HG02798 (cell line): ENCODE measurements around the gene C19orf38.
"Not testable (repeated sequence)": the region's sequence is repeated elsewhere in the genome, so short reads cannot be mapped to it uniquely, and the experiment has no call there.

Source experiments
- ATAC-seq: cut with Tn5 transposase; IDR thresholded peaks from one replicate; pipeline ENCODE4 v1.9.1; 2021; ENCODE audit warnings: mild to moderate bottlenecking; ENCODE audit not compliant: unreplicated experiment, poor library complexity

Gene C19orf38

GRCh38 chr19:10871711-10872545, 23.7 kb downstream of the C19orf38 start:
- peak; percentile 10 for ATAC-seq

DNA sequence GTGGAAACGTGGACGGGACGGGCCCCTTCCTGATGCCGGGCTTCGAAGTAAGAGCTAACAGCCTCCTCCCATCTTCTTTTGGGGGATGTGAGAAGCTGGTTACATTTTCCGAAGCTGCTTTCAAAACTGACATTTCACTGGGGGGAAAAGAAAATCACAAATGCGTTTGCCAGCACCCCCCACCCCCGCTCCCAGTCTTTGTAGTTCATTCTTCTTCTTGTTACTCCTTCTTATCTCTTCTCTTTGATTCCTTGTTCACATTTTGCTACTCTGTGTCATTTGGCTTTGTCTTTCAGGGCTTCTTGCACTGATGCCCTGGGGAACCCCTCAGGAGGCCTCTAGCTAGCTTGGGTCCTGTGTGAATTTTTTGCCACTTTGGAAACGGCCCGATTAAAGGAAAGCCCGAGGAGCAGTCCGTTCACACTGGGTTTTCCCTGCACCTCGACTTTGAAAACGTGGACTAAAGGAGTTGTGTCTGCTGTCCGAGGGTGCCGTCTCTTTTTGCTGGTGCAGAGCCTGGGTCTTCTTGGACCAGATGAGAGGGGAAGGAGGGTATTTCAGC, 24.4 kb downstream of the C19orf38 start:
- no peak for ATAC-seq

DNA sequence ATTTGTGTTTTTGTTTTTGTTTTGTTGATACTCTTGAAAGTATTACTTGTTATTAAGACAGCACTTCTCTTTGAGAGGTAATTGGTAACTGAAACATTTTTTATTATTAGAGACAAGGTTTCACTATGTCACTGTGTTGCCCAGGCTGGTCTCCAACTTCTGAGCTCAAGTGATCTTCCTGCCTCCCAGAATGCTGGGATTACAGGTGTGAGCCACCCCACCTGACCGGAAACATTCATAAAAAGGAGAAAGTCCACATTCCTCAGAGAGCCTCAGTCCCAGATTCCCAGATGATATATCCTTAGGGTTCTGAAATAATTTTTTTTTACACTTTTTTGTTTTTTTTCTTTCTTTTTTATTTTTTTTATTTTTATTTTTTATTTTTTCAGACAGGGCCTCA, 25.8 kb downstream of the C19orf38 start:
- ATAC-seq, result no peak

DNA sequence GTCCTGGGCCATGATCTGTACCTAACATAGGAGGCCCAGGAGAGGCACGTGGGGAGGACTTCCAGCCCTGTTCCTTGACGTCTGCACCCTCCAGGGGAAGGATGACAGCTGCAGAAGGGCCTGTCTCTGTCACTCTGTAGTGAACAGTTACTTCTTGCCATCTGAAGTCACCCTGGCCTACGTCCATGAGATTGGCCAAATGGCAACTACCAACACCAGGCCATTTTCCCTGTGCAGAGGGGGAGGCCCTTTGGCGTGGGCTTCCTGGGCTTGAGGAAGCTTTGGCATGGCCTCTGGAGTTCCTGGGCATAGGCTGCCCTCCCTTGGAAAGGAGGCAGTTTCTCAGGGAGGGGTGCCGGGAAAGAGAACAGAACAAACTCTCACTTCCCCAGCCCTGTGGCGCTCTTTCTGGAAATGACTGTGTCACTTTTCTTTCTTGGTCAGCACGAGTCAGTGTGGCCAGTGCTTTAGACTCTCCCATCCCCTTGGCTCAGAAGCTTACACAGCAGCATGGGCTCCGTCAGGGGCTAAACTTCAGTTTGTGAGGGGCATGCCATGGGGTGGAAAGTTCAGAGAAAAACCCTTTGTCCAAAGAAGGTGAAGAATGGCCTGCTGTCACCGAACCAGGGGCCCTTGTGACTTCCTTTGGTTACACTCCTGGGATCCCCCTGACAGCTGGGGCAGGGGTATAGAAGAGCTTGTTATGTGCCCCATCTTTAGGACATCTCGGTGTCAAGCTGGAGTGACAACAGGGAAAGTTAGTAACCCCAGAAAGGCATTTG, 28.4 kb downstream of the C19orf38 start:
- peak; percentile 36 for ATAC-seq

DNA sequence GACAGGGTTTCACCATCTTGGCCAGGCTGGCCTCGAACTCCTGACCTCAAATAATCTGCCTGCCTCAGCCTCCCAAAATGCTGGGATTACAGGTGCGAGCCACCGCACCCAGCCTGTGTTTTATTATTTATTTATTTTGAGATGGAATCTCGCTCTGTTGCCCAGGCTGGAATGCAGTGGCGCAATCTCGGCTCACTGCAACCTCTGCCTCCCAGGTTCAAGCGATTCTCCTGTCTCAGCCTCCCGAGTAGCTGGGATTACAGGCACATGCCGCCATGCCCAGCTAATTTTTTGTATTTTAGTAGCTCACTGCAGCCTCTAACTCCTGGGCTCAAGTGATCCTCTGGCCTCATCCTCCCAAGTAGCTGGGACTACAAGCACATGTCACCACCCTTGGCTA, 29.4 kb downstream of the C19orf38 start:
- ATAC-seq, result not testable (repeated sequence)

DNA sequence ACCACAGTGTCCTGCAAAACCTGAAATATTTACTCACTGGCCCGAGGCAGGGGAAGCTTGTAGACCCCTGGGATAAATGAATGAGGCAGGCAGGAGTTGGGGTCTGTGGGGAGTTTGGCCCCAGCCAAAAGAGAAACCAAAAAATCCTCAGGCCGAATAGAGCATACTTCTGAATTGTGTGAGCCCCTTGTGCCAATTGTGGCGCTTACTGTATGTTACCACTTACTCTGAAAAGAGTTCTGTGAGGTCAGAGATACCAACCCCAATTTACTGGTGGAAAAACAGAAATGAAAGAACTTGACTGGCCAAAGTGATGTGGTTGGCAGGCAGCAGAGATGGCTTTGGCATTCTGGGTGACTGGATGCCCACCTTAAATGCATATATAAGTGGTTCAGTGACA, 30.0 kb downstream of the C19orf38 start:
- ATAC-seq, result no peak

DNA sequence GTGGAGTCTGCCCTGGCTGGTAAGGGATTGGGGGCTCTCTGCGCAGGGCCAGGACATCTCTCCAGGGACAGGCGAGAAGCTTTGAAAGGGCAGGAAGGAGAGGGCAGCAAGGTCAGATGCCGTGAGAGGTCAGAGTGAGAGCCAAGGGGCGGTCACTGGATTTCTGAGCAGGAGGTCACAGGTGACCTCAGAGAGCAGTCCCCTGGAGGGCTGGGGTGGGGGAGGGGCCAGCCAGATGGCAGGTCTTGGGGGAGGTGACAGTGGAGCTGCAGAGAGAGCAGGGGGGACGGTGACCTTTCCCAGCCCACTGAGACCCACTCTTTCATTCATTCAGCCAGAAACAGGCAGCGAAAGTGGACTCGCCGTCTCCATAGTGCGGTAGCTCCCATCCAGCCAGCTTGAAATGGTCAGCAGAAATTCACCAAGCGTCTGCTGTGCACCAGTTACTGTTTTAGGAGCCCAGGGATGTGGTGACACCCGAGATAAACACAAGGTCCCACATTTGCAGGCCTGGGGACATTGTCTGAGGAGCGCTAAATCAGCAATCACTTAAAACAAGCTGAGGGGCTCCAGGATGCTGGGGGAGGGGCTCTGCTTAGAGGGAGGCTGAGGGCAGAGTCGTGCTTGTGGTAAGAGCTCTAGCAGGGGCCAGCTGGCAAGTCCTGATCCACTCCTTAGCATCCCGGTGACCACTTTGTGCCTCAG, 33.3 kb downstream of the C19orf38 start:
- no peak for ATAC-seq

GRCh38 chr19:10882108-10882457, 33.9 kb downstream of the C19orf38 start:
- no peak for ATAC-seq

DNA sequence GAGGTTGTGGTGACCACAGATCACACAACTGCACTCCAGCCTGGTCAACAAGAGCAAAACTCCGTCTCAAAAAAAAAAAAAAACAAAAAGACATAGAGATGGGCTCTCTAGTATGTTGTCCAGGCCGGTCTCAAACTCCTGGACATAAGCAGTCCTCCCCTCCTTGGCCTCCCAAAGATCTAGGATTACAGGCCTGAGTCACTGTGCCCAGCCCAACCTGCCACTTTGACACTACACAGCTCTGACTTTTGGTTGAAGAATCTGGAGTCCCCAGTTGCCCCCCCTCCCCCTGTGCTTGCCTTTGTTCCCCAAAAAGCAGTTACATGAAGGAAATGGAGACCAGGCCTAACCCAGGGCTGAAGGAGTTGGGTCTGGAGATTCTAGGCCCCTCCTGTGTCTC, 36.1 kb downstream of the C19orf38 start:
- no peak for ATAC-seq

DNA sequence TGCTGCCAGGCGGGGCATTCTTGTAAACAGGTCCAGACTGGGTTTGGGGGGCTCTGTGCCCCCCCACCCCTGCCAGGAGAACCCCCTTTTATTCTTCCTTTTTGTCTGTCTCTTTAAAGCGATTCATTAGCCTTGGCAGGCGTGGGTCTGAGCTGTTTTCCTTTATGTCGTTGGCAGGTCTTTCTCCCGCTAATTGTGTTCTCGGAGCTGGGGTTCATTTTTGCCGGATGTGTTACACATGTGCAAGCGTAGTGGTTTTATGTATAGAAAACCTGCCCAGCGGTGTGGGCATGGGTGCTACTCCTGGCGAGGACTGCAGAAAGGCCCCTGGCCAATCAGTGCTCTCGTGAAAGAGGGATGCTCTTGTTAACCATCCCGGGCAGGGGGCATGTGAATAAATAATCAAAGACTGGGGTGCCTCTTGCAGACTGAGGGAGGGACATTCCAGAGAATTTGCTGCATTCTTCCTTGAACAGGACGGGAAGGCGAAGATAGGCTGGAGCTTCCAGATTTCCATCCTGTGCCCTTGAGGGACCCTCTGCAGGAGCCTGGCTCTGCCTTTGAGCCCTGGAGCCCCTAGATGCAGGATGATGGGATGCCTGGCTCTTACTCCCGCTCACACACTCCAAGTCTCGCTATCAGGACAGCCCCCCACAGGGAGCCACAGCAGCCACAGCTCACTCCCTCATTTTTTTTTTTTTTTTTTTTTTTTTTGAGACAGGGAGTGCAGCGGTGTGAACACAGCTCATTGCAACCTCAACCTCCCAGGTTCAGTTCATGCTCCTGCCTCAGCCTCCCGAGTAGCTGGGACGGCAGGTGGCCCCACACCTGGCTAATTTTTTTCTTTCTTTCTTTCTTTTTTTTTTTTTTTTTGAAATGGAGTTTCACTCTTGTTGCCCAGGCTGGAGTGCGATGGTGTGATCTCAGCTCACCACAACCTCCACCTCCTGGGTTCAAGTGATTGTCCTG, 37.3 kb downstream of the C19orf38 start:
- ATAC-seq, result no peak

DNA sequence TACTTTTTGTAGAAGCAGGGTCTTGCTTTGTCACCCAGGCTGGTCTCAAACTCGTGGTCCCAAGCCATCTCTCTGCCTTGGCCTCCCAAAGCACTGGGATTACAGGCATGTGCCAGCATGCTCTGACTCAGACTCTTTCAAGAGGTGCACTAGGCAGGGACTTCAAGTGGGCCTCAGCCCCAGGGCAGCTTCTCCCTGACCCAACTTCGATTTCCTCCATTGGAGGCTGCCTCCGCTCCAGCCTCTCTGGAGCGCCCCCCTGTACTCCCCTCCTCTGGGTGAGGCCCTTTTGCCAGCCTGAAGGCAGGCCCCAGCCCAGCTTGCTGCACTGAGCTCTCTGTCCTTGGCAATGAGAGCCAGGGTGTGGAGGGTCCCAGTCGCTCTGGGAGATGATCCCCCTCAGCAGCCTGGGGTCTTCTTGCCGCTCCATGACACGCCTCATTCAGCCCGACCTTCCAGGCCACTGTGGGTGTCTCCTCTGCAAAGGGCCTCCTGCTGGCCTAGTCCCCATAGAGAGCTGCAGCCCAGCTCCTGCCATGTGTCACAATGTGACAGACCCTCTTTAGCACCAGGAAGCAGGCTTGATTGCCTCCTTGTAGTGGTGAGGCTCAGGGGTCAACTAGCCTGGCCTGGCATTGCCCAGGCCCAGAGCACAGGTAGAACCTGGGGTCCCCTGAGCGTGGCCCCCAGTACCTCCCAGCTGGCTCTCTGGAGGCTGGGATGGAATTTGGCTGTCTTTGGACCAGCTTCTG, 39.6 kb downstream of the C19orf38 start:
- no peak for ATAC-seq

GRCh38 chr19:10888421-10888866, 40.2 kb downstream of the C19orf38 start:
- ATAC-seq, result no peak

DNA sequence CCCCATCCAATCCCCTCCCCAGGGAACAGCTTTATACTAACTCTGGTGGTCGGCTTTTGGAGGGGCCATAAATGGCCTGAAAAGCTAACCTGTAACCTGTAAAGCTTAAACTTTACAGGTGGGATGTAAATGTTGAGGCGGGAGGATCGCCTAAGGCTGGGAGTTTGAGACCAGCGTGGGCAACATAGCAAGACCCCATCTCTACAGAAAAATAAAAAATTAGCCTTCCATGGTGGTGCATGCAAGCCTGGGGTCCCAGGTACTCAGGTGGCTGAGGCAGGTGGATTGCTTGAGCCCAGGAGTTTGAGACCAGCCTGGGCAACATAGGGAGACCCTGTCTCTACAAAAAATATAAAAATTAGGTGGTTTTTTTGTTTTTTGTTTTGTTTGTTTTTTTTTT, 41.7 kb downstream of the C19orf38 start:
- ATAC-seq, result no peak

DNA sequence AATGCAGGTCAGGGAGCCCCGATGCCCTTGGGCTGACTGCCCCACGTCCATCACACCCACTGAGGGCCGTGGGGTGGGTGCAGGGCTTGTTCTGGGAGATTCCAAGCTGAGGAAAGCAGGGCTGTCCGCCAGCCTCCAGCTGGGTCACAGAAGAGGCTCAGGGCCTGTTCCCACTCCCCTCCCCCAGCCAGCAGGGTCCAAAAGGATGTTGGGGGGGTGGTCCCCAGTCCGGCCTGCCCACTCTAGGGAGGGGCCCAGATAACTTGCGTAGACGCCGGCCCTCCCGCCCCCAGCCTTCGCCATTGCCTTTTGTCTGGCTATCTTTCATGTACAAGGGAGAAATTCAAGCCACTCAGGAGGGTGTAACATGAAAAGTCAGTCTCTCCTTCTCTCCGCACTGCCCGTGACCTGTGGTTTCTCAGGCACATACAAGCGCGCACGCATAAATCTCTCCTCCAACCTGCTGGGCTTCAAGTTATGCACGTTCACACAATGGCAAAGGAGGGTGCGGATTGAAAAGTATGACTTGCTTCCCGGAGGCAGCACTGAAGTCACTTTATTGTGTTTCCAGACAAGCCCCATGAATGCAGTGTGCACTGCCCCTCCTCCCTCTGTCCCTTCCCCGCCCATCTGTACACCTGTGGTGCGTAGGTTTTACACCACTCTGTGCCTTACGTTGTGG, 43.3 kb downstream of the C19orf38 start:
- no peak for ATAC-seq

DNA sequence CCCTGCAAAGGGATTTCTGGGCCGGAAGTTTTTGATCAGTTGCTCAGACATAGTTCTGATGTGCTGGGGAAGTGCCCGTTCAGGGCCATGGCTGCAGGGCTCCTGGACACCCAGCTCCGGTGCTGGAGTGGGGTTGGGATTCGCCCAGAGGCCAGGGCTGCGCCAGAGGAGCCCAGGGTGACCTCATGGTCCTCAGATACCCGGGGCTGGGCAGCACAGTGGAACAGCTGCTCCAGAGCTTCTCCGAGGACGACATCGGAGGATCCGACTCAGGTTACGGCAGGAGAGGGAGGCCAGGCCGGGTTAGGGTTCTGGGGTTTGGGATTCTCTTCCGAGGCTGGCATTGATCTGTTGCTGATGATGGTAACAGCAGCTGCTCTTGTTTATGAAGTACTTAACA, 44.0 kb downstream of the C19orf38 start:
- no peak for ATAC-seq

GRCh38 chr19:10894911-10895213, 46.6 kb downstream of the C19orf38 start:
- ATAC-seq, result no peak

GRCh38 chr19:10895363-10895762, 47.1 kb downstream of the C19orf38 start:
- no peak for ATAC-seq

GRCh38 chr19:10895920-10896319, 47.7 kb downstream of the C19orf38 start:
- no peak for ATAC-seq
